ENCODE results near the gene AAR2.

Gene AAR2

DNA sequence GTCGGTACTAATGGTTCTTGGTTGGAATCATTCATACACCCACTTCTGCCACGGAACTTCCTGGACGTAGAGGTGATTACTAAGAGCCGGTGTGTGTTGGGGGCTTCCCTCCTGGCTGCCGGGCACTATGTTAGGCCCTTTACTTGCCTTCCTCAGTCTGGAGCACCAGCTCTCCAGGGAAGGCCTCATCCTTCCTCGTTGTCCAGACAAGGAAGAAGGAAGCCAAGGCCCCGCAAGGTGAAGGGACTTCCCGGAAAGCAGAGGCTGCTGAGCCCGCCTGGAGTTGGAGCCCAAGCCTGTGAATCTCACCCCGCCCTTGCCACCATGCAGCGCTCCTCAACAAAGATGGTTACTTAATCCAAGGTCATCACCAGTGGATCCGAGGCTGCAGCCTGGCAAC lies 26.2 kb downstream of the AAR2 start:
- no peak for DNase-seq

DNA sequence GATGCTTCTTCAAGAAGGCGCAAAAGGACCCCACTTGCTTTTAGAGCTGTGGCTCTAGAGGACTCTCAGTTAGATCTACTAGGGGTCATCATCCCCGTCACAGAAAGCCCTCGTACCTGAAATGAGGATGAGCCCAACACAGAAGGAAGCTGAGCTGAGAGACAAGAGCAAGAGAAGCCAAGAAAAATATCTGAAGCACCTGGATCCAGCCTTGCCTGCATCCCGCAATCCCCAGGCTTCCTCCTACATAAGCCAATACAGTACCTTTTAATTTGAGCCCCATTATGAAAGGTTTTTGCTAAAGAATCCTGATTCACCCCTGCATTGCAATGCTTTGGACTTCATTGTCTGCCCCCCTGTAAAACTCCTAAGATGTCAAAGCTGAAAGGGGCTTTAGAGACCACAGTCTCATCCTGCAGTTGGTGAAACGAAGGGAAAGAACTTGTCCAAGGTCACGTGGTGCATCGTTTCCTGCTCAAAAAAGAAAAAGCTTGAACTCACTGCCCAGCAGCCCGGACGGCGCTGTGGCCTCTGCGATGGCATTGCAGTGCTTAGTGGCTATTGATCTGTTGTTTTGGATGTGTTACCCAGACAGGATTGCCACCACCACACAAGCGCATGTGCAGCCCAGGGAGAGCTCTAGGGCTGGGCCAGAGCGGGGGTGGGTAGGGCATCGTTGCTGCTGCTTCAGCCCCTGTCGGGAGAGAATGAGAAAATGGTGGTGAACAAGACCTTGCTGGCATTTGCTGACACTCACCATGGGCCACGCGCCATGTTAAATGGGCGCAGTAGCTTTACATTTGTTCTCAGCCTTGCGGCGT lies 28.4 kb downstream of the AAR2 start:
- no peak for DNase-seq

DNA sequence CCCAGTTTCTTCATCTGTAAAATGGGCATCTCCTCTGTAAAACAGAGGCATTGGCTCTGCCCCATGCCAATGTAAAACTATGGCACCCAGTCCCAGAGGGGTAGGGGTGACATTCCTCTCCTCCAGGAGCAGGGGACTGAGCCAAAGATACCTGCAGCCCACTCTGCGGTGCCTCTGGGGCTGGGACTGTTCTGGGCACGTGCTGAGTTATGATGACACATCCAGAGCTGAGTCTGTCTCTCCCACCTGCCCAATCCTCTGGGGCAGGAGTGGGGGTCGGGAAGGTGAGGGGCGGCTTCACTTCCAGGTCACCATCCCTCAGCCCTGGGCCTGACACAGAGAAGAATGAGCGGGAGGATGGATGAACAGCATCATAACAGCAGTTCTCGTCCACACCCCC lies 29.9 kb downstream of the AAR2 start:
- no peak for DNase-seq

DNA sequence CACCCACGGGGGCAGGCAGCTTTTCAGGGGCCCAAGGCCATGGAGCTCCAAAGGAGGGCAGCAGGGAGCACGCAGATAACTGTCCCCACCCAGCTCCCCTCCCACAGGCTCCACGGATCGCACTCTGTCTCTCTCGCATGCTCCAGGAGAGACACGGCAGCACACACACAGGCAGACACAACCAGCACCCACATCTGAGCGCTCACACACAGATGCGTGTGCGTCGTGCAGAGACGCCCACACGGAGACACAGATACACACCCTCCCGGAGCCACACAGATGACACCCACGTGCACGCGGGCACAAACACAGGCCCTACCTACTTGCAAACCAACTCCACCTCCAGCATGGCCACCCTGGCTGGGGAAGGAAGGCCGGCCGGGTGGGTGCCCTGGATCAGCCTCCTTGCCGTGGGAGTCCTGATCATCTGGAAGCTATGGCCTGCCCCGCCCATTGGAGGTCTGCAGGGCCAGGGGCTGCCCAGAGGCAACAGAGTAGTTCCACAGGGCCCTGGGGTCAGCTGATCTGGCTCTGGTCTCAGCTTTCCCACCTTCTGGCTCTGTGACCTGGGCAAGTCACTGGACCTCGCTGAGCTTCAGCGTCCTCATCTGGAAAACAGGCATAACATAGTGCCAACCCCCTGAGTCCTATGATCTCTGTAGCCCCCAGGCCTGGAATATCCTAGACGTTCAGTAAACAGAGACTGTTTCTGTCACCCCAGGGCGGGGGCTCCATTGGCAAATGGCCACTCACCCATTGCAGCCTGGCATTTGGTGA lies 31.5 kb downstream of the AAR2 start:
- no peak for DNase-seq

DNA sequence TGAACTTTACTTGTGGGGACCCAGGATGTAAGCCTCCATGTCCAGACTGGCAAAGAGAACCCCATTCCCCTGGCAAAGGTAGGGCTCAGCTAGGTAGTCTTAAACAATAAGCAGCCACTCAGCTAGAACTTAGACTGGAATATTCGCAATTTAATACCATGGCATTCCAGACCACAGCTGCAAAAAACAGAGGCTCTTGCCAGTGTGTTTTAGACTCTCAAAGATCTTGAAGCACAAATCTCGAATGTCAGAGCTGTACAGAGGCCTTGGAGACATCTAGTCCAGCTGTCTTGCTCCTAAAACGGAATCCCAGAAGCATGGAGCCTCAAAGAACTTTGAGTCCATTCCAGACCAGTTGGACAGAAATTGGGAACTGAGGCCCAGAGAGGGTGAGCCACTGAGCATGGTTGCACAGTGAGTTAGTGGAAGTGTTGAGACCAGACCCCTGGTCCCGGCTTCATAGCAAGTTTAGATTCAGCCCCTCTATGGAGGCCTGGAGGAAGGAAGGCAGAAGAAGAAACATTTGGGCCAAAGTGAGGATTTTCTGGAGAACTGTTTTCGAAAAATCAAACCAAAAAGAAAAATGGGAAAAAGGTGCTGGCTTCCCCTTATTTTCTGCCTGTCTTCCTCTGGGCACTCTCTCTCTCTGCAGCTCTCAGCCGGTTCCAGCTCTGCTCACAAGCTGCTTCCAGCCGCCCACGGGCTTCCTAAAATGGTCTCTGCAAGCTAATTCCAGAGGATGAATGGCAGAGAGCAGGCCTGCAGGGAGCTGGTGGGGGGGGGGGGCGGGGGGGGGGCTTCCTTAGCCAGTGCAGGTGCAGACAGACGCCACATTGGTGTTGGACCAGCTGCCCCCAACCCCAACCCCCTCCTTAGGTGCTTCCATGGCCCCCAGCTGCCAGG lies 32.4 kb downstream of the AAR2 start:
- no peak for DNase-seq

DNA sequence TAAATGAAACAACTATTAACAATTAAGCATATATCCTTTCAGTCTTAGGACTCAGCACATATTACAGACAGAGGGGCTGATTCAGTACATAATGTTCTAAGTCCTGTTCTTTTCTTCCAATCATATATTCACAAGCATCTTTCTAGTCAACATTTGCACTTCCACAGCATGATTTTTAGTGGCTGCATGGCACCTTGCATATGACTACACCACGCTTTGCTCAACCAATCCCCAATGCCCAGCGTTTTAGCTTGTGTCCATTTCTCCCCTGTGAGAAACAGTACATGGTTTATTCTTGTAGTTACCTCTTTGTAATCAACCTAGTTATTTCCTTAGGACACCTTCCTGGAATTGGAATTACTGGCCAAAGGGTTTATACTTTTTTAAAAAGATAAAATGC lies 33.2 kb downstream of the AAR2 start:
- DNase-seq: no peak

DNA sequence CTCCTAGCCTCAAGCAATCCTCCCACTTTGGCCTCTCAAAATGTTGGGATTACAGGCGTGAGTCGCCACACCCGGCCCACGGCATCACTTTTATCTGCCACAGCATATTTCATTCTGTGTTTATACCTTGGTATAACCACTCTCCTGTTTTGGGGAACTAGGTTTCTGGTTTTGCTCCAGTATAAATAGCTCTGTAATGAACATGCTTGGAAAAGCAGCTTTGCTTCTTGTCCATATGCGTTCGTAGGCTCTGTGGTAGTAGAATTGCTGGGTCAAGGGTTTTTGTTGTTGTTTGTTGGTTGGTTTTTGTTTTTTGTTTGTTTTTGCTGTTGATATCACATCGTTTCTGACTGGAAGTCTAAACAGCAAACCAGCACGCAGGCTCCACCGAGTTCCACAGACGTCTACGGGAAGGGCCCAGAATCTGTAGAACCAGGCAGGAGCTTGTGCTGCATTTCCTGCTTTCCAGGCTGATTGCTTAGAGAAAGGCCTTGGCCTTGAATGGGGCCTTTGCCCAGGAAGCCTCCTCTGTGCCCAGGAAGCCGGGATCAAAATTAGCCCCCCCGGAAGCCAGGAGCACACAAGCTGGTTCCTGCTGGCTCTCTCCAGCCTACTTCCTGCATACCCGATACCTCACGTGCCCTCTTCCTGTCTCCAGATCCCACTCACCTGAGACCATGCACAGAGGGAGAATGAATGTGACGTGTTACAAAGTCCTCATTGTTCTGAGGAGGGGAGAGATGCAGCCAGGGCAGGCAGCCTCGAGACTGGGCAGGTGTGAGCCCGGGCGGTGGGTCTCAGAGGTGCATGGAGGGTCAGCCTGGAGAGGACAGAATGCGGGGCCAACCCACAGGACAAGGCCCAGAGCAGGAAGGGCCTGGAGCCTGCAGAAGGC lies 34.7 kb downstream of the AAR2 start:
- no peak for DNase-seq

DNA sequence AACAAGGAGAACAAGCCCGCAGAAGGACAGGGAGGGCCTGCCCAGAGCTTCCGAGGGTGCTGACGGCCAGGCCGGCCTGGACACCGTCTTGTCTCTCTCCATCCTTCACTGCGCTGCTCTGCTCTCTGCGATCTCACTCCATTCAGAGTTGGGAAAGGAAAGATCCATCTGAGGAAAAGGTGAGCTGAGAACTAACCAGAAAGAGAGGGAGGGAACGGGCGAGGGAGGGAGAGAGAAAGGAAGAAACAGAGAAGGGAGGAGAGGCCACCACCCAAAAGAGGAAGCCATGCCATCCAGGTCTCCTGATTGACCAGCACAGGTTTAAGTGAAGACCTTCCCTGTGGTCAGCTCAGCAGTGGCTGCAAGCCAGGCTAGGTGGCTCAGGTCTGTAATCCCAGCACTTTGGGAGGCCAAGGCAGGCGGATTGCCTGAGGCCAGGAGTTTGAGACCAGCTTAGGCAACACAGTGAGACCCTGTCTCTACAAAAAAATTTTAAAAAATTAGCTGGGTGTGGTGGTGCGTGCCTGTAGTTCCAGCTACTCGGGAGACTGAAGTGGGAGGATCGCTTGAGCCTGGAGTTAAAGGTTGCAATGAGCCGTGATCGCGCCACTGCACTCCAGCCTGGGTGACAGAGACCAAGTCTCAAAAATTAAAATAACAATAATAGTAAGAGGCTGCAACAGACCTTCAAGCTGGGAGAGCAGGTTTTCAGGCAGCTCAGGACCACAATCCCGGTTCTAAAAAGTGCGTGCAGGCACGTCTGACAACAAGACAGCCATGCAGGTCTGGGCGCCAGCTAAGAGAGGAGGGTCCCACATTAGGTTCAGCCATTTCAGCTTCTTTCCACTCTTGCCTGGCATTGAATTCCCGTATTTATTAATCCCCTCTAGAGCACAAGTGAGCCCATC lies 35.6 kb downstream of the AAR2 start:
- no peak for DNase-seq

DNA sequence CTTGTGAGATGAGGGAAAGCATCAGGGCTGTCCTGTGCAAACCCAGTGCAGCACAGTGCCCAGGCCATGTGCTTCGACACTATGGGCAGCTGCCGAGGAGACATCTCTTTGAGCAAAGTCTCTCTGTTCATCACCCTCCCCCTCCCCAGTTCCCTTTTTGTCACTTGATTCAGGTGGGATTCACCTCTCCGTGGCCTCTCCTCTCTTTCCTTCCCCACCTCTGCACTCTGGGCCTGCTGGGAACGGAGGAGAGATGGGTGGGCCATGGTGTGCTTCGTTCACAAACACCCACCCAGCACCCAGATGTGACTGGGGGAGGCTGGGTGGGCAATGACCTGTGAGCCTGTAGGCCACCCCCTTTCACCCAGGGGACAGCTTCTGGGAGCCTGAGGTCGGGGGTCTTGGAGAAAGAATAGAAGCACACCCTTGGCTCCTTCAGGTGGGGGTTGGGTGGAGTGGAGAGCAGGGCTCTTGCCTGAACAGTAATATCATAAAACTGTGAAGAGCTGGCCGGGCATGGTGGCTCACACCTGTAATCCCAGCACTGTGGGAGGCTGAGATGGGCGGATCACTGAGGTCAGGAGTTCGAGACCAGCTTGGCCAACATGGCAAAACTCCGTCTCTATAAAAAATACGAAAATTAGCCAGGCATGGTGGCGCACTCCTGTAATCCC lies 36.4 kb downstream of the AAR2 start:
- DNase-seq: no peak

DNA sequence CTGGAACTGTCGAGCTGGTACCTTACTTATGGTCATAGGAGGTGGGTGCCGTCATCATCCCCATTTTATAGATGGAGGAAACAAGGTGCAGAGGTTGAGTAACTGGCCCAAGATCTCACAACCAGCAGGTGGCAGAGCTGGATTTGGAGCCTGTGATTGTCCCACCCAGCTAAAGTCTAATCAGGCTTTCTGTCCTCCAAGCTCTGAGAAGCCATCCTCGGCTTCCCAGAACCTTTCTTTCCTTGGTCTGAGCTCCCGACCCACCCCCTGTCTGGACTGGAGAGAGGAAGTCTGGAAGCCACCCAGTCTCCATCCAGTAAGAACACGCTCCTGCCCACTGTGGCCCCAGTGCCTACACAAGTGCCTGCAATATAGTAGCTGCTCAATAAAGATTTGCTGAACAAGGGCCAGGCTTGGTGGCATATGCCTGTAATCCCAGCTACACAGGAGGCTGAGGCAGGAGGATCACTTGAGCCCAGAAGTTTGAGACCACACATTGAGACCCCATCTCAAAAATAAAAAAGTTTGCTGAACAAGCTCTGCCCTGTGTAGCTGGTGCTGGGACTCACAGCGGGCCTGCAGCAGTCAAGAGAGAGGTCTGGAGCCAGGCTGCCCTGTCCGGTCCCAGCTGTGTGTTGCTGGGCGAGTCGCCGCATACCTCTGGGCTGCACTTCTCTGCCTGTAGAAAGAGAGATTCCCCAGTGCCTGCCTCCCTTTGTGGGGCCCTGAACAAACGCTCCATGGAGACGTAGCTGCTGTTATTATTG lies 37.3 kb downstream of the AAR2 start:
- no peak for DNase-seq

DNA sequence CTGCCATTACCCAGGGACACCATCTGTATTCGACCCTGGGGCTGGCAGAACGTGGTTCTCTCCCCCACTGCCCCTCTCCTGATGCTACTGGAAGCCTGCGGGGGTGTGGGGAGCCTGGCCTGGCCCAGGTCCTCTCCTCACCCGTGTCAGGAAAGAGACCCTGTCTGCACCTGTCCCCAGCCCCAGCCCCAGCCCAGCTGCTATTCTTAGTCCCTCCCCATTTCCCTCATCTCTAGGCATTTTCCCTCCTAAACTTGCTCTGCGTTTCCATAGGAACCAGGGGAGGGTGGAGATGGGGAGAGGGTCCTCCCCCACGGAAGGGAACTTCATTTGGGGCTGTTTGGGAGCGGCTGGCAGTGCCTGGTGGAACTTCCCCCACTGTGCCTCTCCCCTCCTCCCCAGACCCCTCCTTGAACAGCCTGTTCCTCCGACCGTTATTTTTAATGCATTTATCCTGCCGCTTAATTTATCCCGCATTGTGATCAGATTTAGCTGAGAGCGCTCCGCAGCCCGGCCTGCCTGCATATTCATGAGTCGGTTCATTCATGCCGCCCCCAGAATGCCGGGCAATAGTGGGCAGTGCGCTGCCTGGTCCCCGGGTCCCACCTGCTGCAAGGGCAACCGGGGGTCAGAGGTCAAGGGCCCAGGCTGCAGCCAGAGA lies 38.0 kb downstream of the AAR2 start:
- no peak for DNase-seq

DNA sequence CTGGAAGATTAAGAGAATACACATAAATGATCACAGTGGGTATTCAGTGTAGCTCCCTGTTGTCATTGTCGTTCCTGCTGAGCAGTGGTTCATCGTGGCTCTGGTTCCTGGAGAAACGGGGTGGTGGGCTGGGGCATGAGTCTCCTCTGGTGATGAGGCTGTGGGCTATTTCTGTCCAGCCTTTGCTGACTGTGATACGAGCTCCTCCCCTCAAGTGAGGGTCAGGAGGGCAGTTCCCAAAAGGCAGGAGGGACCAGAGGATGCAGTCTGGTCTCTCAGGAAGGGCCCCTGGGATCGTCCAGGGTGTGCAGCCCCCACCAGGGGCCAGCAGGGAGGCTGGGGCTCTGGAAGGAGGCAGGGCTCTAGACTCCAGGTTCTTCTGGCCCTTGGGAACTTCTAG lies 38.7 kb downstream of the AAR2 start:
- no peak for DNase-seq

DNA sequence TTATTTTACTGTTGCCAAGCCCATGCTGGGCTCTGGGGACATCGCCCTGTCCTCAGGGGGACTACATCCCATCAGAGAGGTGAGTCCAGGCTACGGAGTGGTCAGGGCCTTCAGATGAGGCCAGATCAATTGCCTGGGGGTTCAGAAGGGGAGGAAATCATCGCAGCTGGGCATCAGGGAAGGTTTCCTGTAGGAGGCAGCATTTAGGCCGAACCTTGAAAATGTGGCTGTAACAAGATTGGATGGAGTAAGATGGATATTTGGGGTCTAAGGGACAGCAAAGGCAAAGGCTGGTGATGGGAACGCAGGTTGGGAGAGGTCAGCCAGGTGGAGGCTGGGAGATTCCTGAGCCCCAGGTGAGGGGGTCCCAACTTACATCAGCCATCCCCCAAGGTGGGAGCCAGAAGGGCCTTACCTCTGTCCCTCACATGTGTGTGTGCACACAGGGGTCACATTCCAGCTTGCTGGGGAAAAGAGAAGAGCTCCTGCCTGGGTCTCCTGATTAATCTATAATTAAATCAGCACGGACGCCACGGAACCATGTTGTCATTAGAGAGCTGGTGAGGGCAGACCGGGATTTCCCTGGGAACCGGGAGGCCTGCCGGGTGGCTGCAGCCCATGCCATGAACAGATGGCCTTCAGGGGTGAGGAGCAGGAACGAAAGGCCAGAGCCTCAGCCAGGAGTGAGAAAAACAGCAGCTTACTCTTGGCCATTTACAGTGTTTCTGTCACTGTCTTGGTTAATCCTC lies 39.3 kb downstream of the AAR2 start:
- DNase-seq: no peak

DNA sequence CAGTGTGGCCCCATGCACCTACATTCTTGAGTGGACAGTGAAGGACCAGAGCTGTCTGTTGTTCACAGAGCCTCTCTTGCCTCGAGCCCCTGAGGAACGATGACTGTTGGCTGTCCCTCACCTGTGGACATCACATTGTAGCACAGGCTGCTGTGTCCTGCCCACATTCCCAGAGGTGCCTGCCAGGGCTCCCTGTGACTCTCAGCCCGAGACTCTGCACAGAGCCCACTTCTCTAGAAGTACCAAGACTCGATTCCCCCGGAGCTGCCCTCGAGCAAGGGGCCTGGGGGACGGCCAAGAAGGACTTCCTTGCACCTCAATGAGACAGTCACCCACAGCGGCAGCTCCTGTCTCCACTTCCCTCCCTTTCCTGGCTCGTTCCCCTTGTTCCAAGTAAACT lies 41.3 kb downstream of the AAR2 start:
- no peak for DNase-seq

DNA sequence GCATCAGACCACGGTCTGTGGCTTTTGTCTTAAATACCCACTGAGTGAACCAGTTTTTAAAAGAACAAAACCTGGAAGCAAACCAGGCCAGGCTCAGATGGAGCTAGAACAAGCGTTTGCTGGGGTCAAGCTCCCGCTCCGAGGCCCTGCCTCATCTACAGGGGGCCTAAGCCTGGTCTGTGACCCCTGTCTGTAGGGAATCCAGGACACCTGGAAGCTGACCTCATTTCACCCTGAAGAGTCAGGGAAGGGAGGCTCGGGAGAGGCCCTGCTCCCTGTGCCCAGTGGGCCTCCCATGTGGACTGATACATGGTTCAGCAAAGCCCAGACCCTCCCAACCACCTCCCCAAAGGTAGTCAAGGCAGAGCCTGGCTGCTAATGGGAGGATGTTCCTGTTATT lies 43.1 kb downstream of the AAR2 start:
- DNase-seq: no peak

DNA sequence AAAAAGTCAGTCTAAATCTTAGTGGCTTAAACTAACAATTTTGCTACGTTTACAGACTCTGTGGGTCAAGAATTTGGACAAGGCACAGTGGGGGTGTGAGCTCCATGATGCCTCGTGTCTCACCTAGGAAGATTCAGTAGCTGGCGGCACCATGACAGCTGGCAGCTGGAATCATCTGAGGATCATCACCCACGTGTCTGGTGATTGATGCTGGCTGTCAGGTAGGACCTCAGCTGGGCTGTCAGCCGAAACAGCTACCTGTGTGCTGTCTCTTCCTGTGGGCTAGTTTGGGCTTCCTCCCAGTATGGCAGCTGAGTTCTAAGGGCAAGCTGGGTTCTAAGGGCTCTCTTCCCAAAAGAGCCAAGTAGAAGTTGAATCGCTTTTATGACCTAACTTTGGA lies 43.5 kb downstream of the AAR2 start:
- DNase-seq: no peak

DNA sequence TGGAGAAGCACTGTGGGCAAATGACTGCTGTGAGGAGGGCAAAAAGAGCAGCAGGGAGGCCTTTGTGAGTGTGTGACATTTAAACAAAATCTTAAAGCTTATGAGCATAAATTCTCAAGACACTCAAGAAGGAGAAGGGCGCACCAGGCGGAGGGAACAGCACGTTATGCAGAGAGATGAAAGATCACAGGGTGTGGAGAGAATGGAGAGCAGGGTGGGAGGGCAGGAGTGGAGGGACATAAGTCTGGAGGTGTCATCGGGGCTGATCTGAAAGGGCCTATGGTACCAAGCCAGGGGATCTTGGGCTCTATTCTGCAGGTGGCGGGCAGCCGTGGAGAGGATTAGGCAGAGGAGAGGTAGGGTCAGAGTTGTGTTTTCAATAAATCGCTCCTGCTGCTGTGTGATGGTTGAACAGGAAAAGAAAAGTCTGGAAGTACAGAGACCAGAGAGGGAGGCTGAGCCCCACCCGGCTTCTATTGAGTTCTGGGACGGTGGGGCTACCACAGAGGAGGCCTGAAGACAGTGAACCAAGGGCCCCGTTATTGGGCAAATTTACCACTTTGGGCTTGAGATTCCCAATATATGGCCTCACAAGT lies 45.6 kb downstream of the AAR2 start:
- DNase-seq: no peak

DNA sequence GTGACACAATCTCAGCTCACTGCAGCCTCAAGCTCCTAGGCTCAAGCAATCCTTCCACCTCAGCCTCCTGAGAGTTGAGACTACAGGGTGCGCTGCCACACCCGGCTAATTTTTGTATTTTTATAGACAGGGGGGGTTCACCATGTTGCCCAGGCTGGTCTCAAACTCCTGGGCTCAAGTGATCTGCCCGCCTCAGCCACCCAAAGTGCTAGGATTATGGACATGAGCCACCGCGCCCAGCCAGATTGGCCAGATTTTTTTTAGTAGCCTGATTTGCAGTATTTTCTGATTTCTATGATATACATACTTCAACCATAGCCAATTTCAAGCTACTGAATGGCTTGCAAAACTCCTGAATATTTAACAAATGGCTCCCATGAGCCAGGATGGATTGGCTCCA lies 48.5 kb downstream of the AAR2 start:
- DNase-seq: no peak
